Measurements from ENCODE around the gene CFAP74.

DNA sequence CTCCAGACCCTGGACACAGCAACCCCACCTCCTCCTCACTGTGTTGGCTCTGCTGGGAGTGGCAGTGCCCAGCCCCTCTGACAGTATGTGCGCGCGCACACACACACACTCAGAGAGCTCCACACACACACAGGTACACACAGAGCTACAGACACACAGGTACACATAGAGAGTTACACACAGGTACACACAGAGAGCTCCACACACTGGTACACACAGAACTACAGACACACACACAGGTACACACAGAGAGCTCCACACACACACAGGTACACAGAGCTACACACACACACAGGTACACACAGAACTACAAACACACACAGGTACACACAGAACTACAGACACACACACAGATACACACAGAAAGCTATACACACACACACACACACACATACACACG, 40.3 kb upstream of the CFAP74 start:
- TF ChIP-seq, protein P1, sequence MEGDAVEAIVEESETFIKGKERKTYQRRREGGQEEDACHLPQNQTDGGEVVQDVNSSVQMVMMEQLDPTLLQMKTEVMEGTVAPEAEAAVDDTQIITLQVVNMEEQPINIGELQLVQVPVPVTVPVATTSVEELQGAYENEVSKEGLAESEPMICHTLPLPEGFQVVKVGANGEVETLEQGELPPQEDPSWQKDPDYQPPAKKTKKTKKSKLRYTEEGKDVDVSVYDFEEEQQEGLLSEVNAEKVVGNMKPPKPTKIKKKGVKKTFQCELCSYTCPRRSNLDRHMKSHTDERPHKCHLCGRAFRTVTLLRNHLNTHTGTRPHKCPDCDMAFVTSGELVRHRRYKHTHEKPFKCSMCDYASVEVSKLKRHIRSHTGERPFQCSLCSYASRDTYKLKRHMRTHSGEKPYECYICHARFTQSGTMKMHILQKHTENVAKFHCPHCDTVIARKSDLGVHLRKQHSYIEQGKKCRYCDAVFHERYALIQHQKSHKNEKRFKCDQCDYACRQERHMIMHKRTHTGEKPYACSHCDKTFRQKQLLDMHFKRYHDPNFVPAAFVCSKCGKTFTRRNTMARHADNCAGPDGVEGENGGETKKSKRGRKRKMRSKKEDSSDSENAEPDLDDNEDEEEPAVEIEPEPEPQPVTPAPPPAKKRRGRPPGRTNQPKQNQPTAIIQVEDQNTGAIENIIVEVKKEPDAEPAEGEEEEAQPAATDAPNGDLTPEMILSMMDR (conservative IDR thresholded peaks at IDR 0.05; ENCODE audit: low read length), result no peak
- TF ChIP-seq EZH2phosphoT487 (IDR thresholded peaks at IDR 0.05; ENCODE audit: borderline replicate concordance), result no peak
